Measurements from ENCODE around the gene NRG3. TPM values are rescaled to one million over a fixed set of nuclear protein-coding genes. Genes with fewer than 3 reads are reported as not detected.

Gene NRG3
- total and polyA plus RNA-seq, 2 donors (not counting 1 experiment from before 2014, with no cell fraction given) = not detected

DNA sequence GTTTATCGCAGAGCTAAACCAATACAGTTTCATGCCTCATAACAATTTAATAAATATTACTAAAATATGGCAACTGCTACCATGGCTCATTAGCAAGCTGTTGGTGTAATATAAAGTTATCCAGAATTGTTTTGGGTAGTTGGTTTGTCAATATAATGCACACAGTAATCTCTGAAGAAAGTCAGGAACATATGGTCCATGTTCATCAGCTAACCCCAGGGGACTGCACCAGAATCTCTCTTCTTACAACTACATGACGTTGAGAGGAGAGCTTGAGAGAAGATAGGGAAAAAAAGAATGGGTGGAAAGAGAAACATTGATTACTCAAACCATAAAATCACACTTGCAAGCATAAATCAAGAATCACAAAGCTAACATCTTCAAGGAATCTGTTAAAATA, 333.7 kb downstream of the NRG3 start:
- H3K27ac ChIP-seq (ENCODE audit: insufficient read depth, low read length) = no peak overlapping the region
- no peaks in the 10 kb centered on the region for H3K36me3 ChIP-seq (ENCODE audit: control insufficient read depth, insufficient read depth, low read length)
- H3K9ac ChIP-seq (ENCODE audit: insufficient read depth, low read length) = no peak overlapping the region
- H3K27me3 ChIP-seq (ENCODE audit: control insufficient read depth, insufficient read depth, low read length) = no peaks in the 10 kb centered on the region
- H3K4me2 ChIP-seq (ENCODE audit: extremely low read depth, insufficient read depth, low read length) = no peak overlapping the region
- no peaks in the 10 kb centered on the region for H4K20me1 ChIP-seq (ENCODE audit: control insufficient read depth, extremely low read depth, insufficient read depth, low read length)
- no peak for DNase-seq (ENCODE audit: low read depth in 2 of 2)
- H3K9me3 ChIP-seq (ENCODE audit: control insufficient read depth, insufficient read depth, low read depth, low read length) = no peaks in the 10 kb centered on the region
- no peaks in the 10 kb centered on the region for H3K79me2 ChIP-seq (ENCODE audit: control insufficient read depth, insufficient read depth, low read length)
- H2AFZ ChIP-seq (ENCODE audit: low read length) = no peak overlapping the region
- H3K4me3 ChIP-seq (replicated peaks in 1 of 4; ENCODE audit: control extremely low read depth in 1 of 4, insufficient read depth in 1 of 4, low read depth in 3 of 4, low read length in 4 of 4) = no peak overlapping the region
- H3K4me1 ChIP-seq (ENCODE audit: control insufficient read depth, extremely low read depth, insufficient read depth, low read length) = no peaks in the 10 kb centered on the region
- TF ChIP-seq, protein P1, sequence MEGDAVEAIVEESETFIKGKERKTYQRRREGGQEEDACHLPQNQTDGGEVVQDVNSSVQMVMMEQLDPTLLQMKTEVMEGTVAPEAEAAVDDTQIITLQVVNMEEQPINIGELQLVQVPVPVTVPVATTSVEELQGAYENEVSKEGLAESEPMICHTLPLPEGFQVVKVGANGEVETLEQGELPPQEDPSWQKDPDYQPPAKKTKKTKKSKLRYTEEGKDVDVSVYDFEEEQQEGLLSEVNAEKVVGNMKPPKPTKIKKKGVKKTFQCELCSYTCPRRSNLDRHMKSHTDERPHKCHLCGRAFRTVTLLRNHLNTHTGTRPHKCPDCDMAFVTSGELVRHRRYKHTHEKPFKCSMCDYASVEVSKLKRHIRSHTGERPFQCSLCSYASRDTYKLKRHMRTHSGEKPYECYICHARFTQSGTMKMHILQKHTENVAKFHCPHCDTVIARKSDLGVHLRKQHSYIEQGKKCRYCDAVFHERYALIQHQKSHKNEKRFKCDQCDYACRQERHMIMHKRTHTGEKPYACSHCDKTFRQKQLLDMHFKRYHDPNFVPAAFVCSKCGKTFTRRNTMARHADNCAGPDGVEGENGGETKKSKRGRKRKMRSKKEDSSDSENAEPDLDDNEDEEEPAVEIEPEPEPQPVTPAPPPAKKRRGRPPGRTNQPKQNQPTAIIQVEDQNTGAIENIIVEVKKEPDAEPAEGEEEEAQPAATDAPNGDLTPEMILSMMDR (conservative IDR thresholded peaks at IDR 0.05 in 1 of 2, IDR thresholded peaks at IDR 0.05 in 1 of 2; ENCODE audit: low read depth in 1 of 2, low read length in 2 of 2) = no peak
- TF ChIP-seq EZH2 (IDR thresholded peaks at IDR 0.05; ENCODE audit: low read length, missing control alignments) = no peak

DNA sequence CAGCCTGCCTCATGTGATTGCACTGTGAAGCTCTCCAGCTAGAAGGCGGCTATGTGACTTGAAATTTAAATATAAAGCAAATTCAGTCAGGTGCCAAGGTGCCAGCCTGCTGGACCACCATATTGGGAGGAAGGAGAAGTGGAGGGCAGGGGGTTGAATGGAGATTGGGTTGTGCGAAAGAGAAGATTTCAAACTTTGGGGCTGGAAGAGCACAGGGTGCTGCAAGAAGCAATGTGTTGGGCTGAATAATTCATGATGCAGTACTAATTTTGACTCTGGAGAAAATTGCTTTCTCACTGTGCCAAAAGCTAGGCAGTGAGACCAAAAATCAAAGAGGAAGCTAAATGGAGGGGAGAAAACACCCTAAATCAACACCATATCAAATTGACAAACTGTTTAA, 335.3 kb downstream of the NRG3 start:
- Histone ChIP-seq H3K79me2 (ENCODE audit: control insufficient read depth, insufficient read depth, low read length) (no peaks in the 10 kb centered on the region), H3K36me3 (ENCODE audit: control insufficient read depth, insufficient read depth, low read length) (no peaks in the 10 kb centered on the region), H2AFZ (ENCODE audit: low read length) (no peak overlapping the region), H3K27ac (ENCODE audit: insufficient read depth, low read length) (no peak overlapping the region), H3K9me3 (ENCODE audit: control insufficient read depth, insufficient read depth, low read depth, low read length) (no peaks in the 10 kb centered on the region), H4K20me1 (ENCODE audit: control insufficient read depth, extremely low read depth, insufficient read depth, low read length) (no peaks in the 10 kb centered on the region), H3K27me3 (ENCODE audit: control insufficient read depth, insufficient read depth, low read length) (no peaks in the 10 kb centered on the region), H3K4me2 (ENCODE audit: extremely low read depth, insufficient read depth, low read length) (no peak overlapping the region), H3K4me1 (ENCODE audit: control insufficient read depth, extremely low read depth, insufficient read depth, low read length) (no peaks in the 10 kb centered on the region), H3K4me3 (replicated peaks in 1 of 4; ENCODE audit: control extremely low read depth in 1 of 4, insufficient read depth in 1 of 4, low read depth in 3 of 4, low read length in 4 of 4) (no peak overlapping the region), H3K9ac (ENCODE audit: insufficient read depth, low read length) (no peak overlapping the region)
- TF ChIP-seq, protein P1 (conservative IDR thresholded peaks at IDR 0.05 in 1 of 2, IDR thresholded peaks at IDR 0.05 in 1 of 2; ENCODE audit: low read depth in 1 of 2, low read length in 2 of 2) = no peak
- no peak for TF ChIP-seq EZH2 (IDR thresholded peaks at IDR 0.05; ENCODE audit: low read length, missing control alignments)
- no peak for DNase-seq (ENCODE audit: low read depth in 2 of 2)

DNA sequence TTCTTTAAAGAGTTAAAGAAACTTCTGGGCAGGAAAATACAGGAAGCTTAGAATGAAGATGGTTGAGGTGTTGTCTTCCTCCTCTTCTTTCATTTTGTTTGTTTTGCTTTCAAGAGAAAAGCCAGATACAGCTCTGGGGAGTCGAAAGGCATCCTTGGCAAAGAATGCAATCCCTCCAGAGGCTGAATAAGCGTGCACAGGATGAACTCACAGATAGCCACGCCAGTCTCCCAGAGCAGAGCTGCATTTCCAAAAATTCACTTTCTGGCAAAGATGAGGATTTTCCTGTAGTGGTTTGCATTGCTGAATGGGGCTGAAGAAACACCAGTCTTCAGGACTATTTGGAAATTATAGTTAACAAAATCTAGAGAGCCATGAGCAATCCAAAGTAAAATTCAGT, 336.4 kb downstream of the NRG3 start:
- TF ChIP-seq, protein P1 (conservative IDR thresholded peaks at IDR 0.05 in 1 of 2, IDR thresholded peaks at IDR 0.05 in 1 of 2; ENCODE audit: low read depth in 1 of 2, low read length in 2 of 2) = no peak
- TF ChIP-seq EZH2 (IDR thresholded peaks at IDR 0.05; ENCODE audit: low read length, missing control alignments) = no peak
- Histone ChIP-seq H3K4me3 (replicated peaks in 1 of 4; ENCODE audit: control extremely low read depth in 1 of 4, insufficient read depth in 1 of 4, low read depth in 3 of 4, low read length in 4 of 4) (no peak overlapping the region), H3K4me2 (ENCODE audit: extremely low read depth, insufficient read depth, low read length) (no peak overlapping the region), H3K4me1 (ENCODE audit: control insufficient read depth, extremely low read depth, insufficient read depth, low read length) (no peaks in the 10 kb centered on the region), H3K9ac (ENCODE audit: insufficient read depth, low read length) (no peak overlapping the region), H4K20me1 (ENCODE audit: control insufficient read depth, extremely low read depth, insufficient read depth, low read length) (no peaks in the 10 kb centered on the region), H3K79me2 (ENCODE audit: control insufficient read depth, insufficient read depth, low read length) (no peaks in the 10 kb centered on the region), H3K36me3 (ENCODE audit: control insufficient read depth, insufficient read depth, low read length) (no peaks in the 10 kb centered on the region), H3K27ac (ENCODE audit: insufficient read depth, low read length) (no peak overlapping the region), H2AFZ (ENCODE audit: low read length) (no peak overlapping the region), H3K27me3 (ENCODE audit: control insufficient read depth, insufficient read depth, low read length) (no peaks in the 10 kb centered on the region), H3K9me3 (ENCODE audit: control insufficient read depth, insufficient read depth, low read depth, low read length) (no peaks in the 10 kb centered on the region)
- no peak for DNase-seq (ENCODE audit: low read depth in 2 of 2)

All from fibroblast of lung (primary cell).